ENCODE results near the gene RPL39.
"Not testable (repeated sequence)": the region's sequence is repeated elsewhere in the genome, so short reads cannot be mapped to it uniquely, and the experiment has no call there.

The RPL39 gene

DNA sequence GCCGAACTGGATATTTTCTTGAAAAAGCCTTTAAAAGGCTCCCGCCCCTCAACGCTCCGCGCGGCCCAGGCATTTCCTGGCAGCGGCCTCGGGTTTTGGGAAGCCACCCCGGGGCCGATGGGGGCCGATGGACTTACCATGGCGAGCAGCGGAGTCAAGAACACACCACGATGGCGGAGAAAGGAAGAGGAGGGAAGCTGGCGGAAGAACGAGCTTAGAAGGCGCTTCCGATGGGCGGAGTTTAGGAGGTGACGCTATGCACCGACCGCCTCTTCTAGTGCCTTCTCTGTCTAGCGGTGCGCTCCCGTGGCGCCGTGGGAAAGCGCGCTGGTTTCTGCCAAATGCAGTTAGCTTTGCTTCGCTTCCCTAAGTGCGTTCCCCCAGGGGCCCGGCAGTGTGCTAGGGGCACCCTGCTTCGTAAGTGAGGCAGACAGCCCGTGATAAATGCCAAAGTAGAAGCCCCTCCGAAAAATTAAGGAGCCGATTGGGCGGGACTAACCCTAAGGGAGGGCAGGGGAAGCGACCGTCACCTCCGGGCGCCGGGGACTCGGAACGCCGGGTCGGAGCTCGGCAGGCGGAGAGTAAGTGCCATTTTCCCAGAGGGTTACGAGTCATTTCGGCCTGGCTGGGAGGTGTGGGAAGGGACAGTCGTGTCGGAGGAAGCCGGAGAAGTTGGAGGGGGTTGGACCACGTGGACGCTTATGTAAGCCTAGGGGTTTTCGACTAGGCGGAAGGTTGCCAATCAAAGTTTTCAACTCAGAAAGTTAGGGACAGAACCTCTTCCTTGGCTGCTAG lies at the start of gene RPL39:
Gene RPL39 (minus strand): TSS at position 194 of the 795 bp plus-strand sequence. CDS start 54 bp downstream, at position 140.
- peak; percentile 36 for DNase-seq (ENCODE audit: insufficient read length, low spot score)
- FAIRE-seq, result peak; percentile 86

DNA sequence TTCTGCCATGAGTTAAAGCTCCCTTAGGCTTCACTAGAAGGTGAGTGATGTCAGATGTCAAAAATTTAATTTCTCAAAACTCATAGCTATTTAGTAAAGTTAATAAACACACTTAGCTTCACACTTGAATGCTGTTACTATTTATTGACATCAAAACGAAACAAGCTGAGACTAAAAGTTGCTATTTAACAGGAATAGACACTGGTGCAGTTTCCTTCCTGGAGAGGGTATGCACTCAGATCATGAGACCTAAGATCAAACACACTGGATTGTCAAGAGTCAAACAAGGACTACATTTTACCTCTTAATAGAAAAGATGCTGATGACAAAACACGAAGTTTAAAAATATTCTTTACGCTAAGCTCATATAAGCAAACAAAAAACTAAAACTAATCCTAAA lies 42.5 kb upstream of the RPL39 start:
- FAIRE-seq, result peak; percentile 90

DNA sequence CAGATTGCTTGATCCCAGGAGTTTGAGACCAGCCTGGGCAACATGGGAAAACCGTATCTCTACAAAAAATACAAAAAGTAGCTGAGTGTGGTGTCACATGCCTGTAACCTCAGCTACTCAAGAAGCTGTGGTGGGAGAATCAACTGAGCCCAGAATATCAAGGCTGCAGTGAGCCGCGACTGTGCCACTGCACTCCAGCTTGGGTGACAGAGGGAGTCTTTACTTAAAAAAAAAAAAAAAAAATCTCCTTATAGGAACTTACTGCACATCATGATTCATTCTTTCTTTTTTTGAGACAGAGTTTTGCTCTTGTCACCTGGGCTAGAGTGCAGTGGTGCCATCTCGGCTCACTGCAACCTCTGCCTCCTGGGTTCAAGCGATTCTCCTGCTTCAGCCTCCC lies 37.0 kb upstream of the RPL39 start:
- no peak for FAIRE-seq
- DNase-seq (ENCODE audit: insufficient read length, low spot score), result no peak

More for the DNA sequence above, 42.5 kb upstream of the RPL39 start:
- DNase-seq (ENCODE audit: insufficient read length, low spot score), result no peak

DNA sequence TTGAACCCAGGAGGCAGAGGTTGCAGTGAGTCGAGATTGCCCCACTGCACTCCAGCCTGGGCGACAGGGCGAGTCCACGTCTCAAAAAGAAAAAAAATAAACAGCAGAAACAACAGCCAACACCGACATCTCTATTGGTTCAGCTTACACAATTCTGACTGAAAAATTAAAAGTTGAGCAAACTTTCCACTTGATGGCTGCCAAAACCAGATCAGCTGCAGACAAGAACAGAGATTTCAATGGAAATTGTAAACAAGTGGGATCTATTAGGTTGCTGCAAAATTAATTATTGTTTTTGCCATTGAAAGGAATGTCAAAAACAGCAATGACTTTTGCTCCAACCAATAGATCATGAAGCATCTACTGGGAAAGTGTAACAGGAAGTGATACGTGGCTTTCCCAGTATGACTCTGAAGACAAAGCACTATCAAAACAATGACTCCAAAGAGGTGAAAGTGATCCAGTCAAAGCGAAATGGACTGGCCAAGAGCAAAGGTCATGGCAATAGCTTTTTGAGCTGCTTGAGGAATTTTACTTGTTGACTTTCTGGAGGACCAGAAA lies 35.0 kb upstream of the RPL39 start:
- FAIRE-seq, result no peak
- no peak for DNase-seq (ENCODE audit: insufficient read length, low spot score)

DNA sequence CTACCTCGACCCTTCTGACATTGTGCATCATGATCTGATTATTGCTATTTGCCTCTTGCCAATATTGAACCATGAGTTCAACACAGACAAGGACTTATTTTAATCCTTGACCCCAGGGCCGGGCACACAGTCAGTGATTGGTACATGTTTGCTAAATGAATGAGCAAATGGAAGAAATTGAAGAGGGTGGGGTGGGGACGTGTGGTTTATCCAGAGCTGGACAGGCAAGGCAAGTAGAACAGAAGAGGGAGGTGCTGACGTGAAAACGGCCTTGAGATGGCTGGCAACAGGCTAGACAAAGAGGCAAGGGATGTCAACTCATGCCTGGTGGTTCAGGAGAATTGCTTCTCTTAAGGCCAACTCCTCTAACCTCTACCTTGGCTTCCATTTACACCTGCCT lies 32.8 kb upstream of the RPL39 start:
- not testable (repeated sequence) for FAIRE-seq; DNase-seq (ENCODE audit: insufficient read length, low spot score)

DNA sequence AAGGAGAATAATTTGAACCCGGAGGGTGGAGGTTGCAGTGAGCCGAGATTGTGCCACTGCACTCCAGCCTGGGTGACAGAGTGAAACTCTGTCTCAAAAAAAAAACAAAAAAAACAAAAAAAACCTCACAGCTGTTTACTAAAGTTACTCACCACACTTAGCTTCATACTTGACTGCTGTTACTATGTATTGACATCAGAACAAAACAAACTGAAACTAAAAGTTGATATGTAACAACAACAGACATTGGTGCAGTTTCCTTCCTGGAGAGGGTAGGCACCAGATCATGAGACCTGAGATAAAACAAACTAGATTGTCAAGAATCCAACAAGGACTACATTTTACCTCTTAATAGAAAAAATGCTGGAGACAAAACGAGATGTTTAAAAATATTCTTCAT lies 30.3 kb upstream of the RPL39 start:
- peak; percentile 78 for FAIRE-seq
- peak; percentile 18 for DNase-seq (ENCODE audit: insufficient read length, low spot score)

DNA sequence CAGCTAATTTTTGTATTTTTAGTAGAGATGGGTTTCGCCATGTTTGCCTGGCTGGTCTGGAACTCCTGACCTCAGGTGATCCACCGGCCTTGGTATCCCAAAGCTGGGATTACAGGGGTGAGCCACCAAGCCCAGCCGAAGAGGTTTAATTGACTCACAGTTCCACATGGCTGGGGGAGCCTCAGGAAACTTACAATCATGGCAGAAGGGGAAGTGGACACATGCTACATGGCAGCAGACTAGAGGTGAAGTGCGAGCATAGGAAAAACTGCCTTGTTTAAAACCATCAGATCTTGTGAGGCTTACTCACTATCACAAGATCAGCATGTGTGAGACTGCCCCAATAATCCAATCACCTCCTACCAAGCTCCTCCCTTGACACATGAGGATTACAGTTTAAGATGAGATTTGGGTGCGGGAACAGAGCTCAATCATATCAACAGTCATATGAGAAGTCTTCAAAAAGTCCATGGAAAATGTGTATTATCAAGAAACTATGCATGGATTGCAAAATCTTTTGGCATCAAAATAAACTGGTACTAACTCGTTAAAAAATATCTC lies 25.8 kb upstream of the RPL39 start:
- DNase-seq (ENCODE audit: insufficient read length, low spot score), result no peak

DNA sequence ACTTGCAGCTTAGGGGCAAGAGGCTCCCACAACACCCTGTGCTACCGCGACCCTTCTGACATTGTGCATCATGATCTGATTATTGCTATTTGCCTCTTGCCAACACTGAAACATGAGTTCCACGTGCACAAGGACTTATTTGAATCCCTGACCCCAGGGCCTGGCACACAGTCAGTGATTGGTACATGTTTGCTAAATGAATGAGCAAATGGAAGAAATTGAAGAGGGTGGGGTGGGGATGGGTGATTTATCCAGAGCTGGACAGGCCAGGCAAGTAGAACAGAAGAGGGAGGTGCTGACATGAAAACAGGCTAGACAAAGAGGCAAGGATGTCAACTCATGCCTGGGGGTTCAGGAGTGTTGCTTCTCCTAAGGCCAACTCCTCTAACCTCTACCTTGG lies 24.9 kb upstream of the RPL39 start:
- no peak for DNase-seq (ENCODE audit: insufficient read length, low spot score)
- no peak for FAIRE-seq

More for the DNA sequence above, 25.8 kb upstream of the RPL39 start:
- no peak for FAIRE-seq

DNA sequence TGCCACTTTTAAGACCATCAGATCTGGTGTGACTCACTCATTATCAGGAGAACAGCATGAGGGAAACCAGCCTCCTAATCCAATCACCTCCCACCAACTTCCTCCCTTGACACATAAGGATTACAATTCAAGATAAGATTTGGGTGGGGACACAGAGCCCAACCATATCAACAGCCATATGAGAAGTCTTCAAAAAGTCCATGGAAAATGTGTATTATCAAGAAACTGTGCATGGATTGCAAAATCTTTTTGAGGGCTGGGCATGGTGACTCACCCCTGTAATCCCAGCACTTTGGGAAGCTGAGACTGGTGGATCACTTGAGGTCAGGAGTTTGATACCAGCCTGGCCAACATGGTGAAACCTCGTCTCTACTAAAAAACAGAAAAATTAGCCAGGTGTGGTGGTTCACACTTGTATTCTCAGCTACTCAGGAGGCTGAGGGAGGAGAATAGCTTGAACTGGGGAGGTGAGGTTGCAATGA lies 17.8 kb upstream of the RPL39 start:
- FAIRE-seq, result no peak
- no peak for DNase-seq (ENCODE audit: insufficient read length, low spot score)

DNA sequence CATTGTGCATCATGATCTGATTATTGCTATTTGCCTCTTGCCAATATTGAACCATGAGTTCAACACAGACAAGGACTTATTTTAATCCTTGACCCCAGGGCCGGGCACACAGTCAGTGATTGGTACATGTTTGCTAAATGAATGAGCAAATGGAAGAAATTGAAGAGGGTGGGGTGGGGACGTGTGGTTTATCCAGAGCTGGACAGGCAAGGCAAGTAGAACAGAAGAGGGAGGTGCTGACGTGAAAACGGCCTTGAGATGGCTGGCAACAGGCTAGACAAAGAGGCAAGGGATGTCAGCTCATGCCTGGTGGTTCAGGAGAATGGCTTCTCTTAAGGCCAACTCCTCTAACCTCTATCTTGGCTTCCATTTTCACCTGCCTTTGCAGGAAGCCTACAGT lies 17.0 kb upstream of the RPL39 start:
- not testable (repeated sequence) for FAIRE-seq

DNA sequence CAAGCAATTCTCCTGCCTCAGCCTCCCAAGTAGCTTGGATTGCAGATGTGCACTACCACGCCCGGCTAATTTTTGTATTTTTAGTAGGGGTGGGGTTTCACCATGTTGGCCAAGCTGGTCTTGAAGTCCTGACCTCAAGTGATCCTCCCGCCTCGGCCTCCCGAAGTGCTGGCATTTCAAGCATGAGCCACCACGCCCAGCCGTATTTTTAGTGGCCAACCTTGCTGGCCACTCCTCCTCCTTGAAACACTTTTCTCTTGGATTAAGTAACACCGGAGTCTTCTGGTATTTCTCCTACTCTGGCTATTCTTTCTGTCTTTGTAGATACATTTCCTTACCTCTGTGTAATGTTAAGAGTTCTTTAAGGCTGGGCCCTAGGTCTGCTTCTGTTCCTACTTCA lies 11.1 kb upstream of the RPL39 start:
- no peak for DNase-seq (ENCODE audit: insufficient read length, low spot score)

More for the DNA sequence above, 17.0 kb upstream of the RPL39 start:
- DNase-seq (ENCODE audit: insufficient read length, low spot score), result not testable (repeated sequence)

DNA sequence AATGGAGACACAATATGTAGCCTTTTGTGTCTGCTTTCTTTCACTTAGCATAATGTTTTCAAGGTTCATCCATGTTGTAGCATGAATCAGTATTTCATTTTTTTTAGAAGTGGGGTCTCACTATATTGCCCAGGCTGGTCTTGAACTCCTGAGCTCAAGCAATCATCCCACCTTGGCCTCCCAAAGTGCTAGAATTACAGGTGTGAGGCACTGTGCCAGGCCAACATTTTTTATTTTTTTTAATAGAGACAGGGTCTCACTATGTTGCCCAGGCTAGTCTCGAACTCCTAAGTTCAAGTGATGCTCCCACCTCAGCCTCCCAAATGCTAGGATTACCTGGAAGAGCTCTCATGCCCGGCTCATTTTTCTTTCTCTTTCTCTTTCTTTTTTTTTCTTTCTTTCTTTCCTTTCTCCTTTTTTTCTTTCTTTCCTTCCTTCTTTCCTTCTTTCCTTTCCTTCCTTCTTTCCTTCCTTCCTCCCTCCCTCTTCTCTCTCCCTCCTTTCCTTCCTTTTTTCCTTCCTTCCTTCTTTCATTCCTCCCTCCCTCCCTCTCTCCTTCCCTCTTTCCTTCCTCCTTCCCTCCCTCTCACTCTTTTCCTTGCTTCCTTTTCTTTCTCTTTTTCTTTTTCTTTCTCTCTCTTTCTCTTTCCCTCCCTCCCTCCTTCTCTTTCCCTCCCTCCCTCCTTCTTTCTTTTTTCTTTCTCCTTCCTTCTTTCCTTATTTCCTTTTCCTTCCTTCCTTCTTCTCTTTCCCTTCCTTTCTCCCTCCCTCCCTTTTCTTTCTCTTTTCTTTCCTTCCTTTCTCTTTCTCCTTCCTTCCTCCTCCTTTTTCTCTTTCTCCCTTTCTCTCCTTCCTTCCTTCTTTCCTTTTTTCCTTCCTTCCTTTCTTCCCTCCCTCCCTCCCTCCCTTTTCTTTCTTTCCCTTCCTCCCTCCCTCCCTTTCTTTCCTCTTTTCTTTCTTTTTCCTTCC lies 10.1 kb upstream of the RPL39 start:
- FAIRE-seq (no peak), DNase-seq (ENCODE audit: insufficient read length, low spot score) (no peak)

More for the DNA sequence above, 11.1 kb upstream of the RPL39 start:
- no peak for FAIRE-seq

DNA sequence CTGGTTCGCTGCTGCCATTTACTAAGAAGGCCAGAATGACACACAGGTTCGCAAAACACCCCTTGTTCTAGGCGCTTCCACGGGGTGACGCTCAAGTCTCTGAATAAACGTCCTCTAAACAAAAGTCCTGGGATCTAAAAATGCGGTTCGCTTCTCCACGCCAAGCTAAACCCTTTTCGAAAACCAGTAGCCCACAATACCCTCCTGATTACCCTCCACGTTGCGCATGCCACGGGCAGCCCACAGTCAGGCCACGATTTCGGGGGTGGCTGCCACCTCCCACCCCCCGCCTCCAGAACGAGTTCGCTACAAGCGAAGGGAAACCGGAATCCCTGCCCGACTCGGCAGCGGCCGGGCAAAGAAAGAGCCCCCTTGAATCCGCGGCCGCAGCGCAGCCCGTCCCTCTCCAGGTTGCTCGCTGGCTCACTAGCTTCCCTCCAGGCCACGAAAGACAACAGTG lies 423 bp downstream of the RPL39 start:
- DNase-seq (ENCODE audit: insufficient read length, low spot score), result no peak
- FAIRE-seq, result peak; percentile 44

DNA sequence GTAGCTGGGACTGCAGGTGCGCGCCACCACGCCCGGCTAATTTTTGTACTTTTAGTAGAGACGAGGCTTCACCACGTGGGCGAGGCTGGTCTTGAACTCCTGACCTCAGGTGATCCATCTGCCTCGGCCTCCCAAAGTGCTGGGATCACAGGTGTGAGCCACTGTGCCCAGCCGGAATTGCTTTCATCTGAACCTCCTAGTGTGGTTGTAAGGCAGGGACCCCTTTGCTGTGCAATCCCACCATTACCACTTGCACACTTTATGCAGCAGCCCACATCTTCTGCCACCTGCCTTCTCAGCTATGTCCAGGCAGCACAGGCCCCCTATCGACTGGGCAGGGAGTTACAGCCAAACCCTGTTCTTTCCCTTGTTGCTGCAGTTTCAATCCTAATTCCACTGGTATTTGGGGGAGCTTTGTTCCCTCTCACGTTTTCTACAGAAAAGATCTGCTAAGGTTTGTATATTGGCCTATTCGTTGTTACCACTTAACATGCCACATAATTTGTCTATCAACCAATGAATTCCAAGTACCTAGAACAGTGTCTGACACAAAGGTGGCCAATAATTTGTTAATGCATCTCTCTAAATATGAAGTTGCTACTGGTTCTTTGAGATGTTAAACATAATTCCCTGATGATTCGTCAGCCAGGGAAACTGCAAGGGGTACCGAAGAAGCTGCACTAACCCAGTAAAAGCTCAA lies 6.5 kb downstream of the RPL39 start:
- FAIRE-seq, result peak; percentile 68
- DNase-seq (ENCODE audit: insufficient read length, low spot score), result no peak

DNA sequence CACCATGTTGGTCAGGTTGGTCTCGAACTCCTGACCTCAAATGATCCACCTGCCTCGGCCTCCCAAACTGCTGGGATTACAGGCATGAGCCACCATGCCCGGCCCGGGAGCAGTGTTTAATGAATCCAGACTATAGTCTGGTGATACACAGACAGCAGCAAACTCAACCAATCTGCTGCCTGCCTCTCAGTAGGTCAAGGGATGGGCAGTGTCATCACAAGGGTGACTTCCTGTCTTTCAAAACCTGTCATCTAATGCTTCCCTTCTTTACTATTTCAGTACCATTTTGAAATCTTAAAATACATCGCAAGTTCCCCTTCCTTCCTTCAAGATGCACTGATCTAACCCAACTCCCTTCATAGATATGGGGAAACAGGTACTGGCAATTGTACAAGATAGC lies 8.4 kb downstream of the RPL39 start:
- DNase-seq (ENCODE audit: insufficient read length, low spot score), result no peak
- no peak for FAIRE-seq

DNA sequence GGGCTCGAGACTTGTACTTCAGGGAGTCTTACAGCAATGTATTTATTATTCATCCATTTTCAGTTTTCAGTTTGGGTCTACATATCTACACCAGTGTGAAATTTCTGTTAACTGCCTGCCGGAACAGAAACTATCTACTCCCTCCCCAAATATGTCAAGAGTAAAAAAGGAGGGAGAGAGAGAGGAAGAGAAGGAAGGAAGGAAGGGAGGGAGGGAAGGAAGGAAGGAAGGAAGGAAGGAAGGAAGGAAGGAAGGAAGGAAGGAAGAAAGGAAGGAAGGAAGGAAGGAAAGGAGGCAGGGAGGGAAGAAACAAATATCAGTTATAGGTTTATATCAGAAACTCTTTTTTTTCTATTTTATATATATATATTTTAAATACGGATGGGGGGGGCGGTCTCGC lies 12.6 kb downstream of the RPL39 start:
- DNase-seq (ENCODE audit: insufficient read length, low spot score) (no peak), FAIRE-seq (no peak)

DNA sequence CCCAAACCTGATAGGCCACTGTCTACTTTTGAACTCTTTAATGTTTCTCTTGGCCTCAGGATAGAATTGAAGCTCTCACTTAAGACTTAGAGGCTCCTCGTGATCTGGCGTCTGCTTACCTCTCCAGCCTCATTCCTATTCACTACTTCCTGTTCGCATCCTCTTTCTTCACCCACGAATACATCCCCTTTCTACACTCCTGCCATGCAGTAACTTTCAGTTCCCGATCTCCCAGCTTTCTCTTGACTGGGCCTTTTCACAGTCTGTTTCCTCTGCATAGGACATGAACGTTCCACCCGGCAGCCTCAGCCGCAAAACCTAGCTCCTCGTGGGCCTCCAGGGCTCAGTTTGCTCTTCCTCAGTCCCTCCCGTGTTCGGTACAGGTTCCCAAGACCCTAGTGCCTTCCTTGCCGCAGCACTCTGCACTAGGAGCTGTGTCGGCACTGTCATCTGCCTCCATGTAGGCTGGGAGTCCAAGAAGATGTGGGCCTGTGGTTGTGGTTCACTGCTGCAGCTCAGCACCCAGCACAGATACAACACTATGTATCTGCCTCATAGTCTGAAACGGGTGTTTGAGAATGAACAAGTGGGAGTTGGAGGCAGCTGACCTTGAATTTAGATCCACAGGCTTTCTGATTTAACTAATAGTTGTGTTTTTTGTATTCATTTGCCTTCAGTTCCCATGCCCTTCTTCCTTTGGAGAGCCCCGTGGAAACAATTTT lies 15.8 kb downstream of the RPL39 start:
- DNase-seq (ENCODE audit: insufficient read length, low spot score) (no peak), FAIRE-seq (no peak)

DNA sequence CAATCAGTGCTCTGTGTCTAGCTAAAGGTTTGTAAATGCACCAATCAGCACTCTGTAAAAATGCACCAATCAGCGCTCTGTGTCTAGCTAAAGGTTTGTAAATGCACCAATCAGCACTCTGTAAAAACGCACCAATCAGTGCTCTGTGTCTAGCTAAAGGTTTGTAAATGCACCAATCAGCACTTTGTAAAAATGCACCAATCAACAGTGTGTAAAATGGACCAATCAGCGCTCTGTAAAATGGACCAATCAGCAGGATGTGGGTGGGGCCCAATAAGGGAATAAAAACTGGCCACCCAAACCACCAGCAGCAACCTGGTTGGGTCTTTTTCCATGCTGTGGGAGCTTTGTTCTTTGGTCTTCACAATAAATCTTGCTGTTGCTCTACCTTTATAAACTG lies 22.0 kb downstream of the RPL39 start:
- not testable (repeated sequence) for DNase-seq (ENCODE audit: insufficient read length, low spot score); FAIRE-seq

DNA sequence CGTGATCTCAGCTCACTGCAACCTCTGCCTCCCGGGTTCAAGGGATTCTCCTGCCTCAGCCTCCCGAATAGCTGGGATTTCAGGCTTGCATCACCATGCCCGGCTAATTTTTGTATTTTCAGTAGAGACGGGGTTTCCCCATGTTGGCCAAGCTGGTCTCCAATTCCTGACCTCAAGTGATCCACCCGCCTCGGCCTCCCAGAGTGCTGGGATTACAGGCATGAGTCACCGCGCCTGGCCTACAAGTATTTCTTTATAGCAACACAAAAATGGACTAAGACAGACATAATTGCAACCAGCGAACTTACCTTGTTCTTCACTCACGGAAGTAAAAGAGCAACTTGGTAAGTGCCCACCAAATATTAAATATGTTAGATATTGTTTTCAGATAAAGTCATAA lies 23.0 kb downstream of the RPL39 start:
- DNase-seq (ENCODE audit: insufficient read length, low spot score); FAIRE-seq: not testable (repeated sequence)
